ENCODE data around the gene SLC22A25. TPM values are rescaled to one million over a fixed set of nuclear protein-coding genes. Genes with fewer than 3 reads are reported as not detected.
A peak's percentile ranks its signal among the peaks of the same experiment; 100 is the strongest.

Gene SLC22A25
- total and polyA plus RNA-seq, 2 of the 13 experiments (the other 11 are each of a cell fraction or from before 2014, with no cell fraction given): 0.18 to 0.42 TPM

DNA sequence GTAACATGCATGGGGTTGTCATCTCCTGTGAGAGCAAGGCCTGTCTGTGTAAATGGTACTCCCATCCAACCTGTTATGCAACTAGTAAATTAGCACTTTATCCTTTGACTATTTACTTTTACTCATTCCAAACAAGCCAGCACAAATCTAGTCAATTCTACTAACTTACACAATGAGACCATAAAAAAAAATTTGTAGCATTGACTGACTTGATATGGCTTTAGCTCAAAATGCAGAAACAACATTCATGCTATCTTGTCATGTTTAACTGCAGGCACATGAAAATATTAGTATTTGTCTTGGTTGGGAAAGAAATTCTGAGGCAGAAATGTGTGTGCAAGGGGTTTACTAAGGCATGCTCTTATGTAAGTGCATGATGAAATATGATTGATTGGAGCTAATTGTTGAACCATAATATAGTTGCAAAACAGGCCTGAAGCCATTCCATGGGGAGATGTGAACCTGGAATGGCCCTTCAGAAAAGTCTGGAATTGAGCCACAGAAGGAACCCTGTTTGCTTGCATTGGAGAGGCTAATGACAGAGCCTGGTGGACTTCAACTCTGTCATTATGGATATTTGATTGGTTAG, 2.5 kb downstream of the SLC22A25 start (continued):
- TF ChIP-seq ZSCAN29 (CRISPR knock-in tag; conservative IDR thresholded peaks at IDR 0.05) (0 out of 2 replicates have a peak, but pooled peaks have one; percentile 72), ZNF772 (CRISPR knock-in tag; IDR thresholded peaks at IDR 0.05) (peak; percentile 58; the same call in 1 of the 2 replicates), SRF (IDR thresholded peaks at IDR 0.05; ENCODE audit: low read depth, low read length) (no peak), DPF2 (CRISPR knock-in tag; IDR thresholded peaks at IDR 0.05; ENCODE audit: borderline replicate concordance, low read depth) (peak; percentile 66; the same call in 1 of the 2 replicates), KDM4B (CRISPR knock-in tag; IDR thresholded peaks at IDR 0.05) (peak; percentile 37; the same call in 1 of the 2 replicates), ZNF30 (CRISPR knock-in tag; IDR thresholded peaks at IDR 0.05) (no peak), ZNF780A (CRISPR knock-in tag; IDR thresholded peaks at IDR 0.05) (0 out of 2 replicates have a peak, but pooled peaks have one; percentile 24), ESRRA (CRISPR knock-in tag; IDR thresholded peaks at IDR 0.05; ENCODE audit: low read depth) (no peak), SOX5 (CRISPR knock-in tag; IDR thresholded peaks at IDR 0.05; ENCODE audit: borderline replicate concordance) (peak; percentile 83; the same call in 1 of the 2 replicates), ZNF138 (CRISPR knock-in tag; IDR thresholded peaks at IDR 0.05; ENCODE audit: low read depth) (no peak), ZNF317 (CRISPR knock-in tag; IDR thresholded peaks at IDR 0.05) (peak; percentile 69; the same call in 1 of the 2 replicates)
- TF ChIP-seq, protein P1, sequence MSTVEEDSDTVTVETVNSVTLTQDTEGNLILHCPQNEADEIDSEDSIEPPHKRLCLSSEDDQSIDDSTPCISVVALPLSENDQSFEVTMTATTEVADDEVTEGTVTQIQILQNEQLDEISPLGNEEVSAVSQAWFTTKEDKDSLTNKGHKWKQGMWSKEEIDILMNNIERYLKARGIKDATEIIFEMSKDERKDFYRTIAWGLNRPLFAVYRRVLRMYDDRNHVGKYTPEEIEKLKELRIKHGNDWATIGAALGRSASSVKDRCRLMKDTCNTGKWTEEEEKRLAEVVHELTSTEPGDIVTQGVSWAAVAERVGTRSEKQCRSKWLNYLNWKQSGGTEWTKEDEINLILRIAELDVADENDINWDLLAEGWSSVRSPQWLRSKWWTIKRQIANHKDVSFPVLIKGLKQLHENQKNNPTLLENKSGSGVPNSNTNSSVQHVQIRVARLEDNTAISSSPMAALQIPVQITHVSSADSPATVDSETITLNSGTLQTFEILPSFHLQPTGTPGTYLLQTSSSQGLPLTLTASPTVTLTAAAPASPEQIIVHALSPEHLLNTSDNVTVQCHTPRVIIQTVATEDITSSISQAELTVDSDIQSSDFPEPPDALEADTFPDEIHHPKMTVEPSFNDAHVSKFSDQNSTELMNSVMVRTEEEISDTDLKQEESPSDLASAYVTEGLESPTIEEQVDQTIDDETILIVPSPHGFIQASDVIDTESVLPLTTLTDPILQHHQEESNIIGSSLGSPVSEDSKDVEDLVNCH (CRISPR knock-in tag; IDR thresholded peaks at IDR 0.05): no peak
- TF ChIP-seq, protein P2, sequence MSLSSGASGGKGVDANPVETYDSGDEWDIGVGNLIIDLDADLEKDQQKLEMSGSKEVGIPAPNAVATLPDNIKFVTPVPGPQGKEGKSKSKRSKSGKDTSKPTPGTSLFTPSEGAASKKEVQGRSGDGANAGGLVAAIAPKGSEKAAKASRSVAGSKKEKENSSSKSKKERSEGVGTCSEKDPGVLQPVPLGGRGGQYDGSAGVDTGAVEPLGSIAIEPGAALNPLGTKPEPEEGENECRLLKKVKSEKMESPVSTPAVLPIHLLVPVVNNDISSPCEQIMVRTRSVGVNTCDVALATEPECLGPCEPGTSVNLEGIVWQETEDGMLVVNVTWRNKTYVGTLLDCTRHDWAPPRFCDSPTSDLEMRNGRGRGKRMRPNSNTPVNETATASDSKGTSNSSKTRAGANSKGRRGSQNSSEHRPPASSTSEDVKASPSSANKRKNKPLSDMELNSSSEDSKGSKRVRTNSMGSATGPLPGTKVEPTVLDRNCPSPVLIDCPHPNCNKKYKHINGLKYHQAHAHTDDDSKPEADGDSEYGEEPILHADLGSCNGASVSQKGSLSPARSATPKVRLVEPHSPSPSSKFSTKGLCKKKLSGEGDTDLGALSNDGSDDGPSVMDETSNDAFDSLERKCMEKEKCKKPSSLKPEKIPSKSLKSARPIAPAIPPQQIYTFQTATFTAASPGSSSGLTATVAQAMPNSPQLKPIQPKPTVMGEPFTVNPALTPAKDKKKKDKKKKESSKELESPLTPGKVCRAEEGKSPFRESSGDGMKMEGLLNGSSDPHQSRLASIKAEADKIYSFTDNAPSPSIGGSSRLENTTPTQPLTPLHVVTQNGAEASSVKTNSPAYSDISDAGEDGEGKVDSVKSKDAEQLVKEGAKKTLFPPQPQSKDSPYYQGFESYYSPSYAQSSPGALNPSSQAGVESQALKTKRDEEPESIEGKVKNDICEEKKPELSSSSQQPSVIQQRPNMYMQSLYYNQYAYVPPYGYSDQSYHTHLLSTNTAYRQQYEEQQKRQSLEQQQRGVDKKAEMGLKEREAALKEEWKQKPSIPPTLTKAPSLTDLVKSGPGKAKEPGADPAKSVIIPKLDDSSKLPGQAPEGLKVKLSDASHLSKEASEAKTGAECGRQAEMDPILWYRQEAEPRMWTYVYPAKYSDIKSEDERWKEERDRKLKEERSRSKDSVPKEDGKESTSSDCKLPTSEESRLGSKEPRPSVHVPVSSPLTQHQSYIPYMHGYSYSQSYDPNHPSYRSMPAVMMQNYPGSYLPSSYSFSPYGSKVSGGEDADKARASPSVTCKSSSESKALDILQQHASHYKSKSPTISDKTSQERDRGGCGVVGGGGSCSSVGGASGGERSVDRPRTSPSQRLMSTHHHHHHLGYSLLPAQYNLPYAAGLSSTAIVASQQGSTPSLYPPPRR (CRISPR knock-in tag; IDR thresholded peaks at IDR 0.05; ENCODE audit: borderline replicate concordance): peak; percentile 71; the same call in 1 of the 2 replicates
- TF ChIP-seq, protein P3, sequence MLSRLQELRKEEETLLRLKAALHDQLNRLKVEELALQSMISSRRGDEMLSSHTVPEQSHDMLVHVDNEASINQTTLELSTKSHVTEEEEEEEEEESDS (CRISPR knock-in tag; IDR thresholded peaks at IDR 0.05; ENCODE audit: borderline replicate concordance): no peak
- TF ChIP-seq, protein P4, sequence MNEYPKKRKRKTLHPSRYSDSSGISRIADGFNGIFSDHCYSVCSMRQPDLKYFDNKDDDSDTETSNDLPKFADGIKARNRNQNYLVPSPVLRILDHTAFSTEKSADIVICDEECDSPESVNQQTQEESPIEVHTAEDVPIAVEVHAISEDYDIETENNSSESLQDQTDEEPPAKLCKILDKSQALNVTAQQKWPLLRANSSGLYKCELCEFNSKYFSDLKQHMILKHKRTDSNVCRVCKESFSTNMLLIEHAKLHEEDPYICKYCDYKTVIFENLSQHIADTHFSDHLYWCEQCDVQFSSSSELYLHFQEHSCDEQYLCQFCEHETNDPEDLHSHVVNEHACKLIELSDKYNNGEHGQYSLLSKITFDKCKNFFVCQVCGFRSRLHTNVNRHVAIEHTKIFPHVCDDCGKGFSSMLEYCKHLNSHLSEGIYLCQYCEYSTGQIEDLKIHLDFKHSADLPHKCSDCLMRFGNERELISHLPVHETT (CRISPR knock-in tag; conservative IDR thresholded peaks at IDR 0.05): no peak
- TF ChIP-seq, protein P5, sequence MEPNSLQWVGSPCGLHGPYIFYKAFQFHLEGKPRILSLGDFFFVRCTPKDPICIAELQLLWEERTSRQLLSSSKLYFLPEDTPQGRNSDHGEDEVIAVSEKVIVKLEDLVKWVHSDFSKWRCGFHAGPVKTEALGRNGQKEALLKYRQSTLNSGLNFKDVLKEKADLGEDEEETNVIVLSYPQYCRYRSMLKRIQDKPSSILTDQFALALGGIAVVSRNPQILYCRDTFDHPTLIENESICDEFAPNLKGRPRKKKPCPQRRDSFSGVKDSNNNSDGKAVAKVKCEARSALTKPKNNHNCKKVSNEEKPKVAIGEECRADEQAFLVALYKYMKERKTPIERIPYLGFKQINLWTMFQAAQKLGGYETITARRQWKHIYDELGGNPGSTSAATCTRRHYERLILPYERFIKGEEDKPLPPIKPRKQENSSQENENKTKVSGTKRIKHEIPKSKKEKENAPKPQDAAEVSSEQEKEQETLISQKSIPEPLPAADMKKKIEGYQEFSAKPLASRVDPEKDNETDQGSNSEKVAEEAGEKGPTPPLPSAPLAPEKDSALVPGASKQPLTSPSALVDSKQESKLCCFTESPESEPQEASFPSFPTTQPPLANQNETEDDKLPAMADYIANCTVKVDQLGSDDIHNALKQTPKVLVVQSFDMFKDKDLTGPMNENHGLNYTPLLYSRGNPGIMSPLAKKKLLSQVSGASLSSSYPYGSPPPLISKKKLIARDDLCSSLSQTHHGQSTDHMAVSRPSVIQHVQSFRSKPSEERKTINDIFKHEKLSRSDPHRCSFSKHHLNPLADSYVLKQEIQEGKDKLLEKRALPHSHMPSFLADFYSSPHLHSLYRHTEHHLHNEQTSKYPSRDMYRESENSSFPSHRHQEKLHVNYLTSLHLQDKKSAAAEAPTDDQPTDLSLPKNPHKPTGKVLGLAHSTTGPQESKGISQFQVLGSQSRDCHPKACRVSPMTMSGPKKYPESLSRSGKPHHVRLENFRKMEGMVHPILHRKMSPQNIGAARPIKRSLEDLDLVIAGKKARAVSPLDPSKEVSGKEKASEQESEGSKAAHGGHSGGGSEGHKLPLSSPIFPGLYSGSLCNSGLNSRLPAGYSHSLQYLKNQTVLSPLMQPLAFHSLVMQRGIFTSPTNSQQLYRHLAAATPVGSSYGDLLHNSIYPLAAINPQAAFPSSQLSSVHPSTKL (CRISPR knock-in tag; IDR thresholded peaks at IDR 0.05): peak; percentile 93

Data from HepG2 (cell line).